Sciatic nerve (tissue), 2 donors: Measurements from ENCODE around the gene RPA3. TPM values are rescaled to one million over a fixed set of nuclear protein-coding genes. Genes with fewer than 3 reads are reported as not detected.
"Not testable (repeated sequence)": the region's sequence is repeated elsewhere in the genome, so short reads cannot be mapped to it uniquely, and the experiment has no call there.

Experiments
- ATAC-seq: fragments of 200-7000 bp; cut with Tn5 transposase; one replicate; pipeline ENCODE4 v1.9.1; 2020; ENCODE audit warnings: mild to moderate bottlenecking, moderate library complexity
- DNase-seq: peaks from one replicate; pipeline ENCODE4 v3.0.0-alpha.2; 2020; ENCODE audit warnings: low spot score
- intact Hi-C: fragments of 100-400 bp; cut with DNase I; formaldehyde crosslinking; loops from one replicate; pipeline ENCODE4 v1.14.2; 2022
- total RNA-seq: library from RNA; stranded (reverse); fragmentation: NEBNext Ultra II Directional; extraction: Animal tissue kit (Norgen Biotek cat#: 25700); gene quantifications from one replicate; pipeline ENCODE4 v1.2.1, GENCODE V29; 2021
- donor health status: DM: no; HTN: no; CAD: no.
- donor health status: DM: no; HTN: no; CAD: no.

RPA3 gene
- total RNA-seq, 1 donor from 2014 or later = 26.3 TPM

GRCh38 chr7:7670490-7670889 lies 47.9 kb downstream of the RPA3 start:
- intact Hi-C loops = no loop called here
- DNase-seq = no peak
- no peak for ATAC-seq

DNA sequence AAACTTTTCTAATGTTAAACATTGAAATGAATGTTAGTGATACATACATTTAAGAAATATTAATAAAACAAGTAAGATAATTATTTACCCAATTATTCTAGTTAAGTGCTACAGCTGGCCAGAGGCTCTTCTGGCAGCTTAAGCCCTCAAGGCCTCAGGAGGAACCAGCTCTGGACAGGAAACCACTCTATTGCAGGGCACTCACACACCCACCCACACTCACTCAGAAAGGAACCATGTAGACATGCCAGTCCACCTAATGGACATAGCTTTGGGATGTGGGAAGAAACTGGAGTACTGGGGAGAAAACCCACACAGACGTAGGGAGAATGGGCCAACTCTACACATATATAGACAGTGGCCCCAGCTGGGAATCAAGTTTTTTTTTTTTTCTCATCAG lies 49.7 kb downstream of the RPA3 start:
- no peak for DNase-seq
- intact Hi-C loops = no loop called here
- ATAC-seq = no peak

GRCh38 chr7:7667187-7667586 lies 51.2 kb downstream of the RPA3 start:
- ATAC-seq (no peak), DNase-seq (no peak)
- intact Hi-C loops = no loop called here

DNA sequence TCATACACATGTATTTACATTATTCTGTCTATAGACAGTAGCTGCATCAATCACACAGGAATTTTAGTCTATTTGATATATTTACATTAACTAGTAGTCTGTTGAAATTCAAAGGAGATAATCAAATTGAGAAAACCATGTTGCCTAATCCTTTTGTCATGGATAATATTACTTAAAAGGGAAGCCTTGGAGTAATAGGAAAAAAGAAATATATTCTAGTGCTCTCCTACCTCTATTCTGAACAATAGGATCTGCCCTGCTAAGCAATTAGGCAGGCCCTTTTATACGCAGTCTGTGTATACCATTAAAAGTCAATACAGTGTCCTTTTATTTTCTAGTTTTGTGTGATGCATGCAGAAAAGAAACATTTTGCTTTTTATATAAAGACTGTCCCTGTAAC lies 53.4 kb downstream of the RPA3 start:
- intact Hi-C loops = no loop called here
- ATAC-seq (no peak), DNase-seq (no peak)

DNA sequence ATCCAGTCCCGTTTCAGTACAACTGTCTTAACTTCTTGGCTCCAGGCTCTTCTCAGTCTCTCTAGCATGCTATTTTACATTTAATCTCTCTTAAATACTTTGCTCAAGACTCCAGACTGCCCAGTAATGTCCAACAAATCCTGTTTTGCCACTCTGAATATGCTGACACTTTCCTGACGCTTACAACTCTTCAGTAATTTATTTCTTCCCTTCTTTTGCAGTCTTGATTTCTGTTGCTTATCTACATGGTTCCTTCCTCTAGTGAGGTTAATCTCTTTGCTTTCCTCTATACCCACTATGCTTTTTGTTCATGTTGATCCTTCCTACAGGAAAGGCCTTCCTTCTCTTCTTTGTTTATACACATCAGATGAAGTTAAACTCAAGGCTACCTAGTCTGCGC lies 54.1 kb downstream of the RPA3 start:
- no peak for ATAC-seq
- intact Hi-C loops = no loop called here
- DNase-seq = no peak

GRCh38 chr7:7662527-7662926 lies 55.9 kb downstream of the RPA3 start:
- DNase-seq (no peak), ATAC-seq (no peak)
- intact Hi-C loops = no loop called here

DNA sequence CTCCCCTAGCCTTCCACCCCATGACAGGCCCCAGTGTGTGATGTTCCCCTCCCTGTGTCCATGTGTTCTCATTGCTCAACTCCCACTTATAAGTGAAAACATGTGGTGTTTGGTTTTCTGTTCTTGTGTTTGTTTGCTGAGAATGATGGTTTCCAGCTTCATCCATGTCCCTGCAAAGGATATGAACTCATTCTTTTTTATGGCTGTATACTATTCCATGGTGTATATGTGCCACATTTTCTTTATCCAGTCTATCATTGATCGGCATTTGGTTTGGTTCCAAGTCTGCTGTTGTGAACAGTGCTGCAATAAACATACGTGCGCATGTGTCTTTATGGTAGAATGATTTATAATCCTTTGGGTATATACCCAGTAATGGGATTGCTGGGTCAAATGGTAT lies 61.9 kb downstream of the RPA3 start:
- intact Hi-C loops, ATAC-seq: not testable (repeated sequence)

DNA sequence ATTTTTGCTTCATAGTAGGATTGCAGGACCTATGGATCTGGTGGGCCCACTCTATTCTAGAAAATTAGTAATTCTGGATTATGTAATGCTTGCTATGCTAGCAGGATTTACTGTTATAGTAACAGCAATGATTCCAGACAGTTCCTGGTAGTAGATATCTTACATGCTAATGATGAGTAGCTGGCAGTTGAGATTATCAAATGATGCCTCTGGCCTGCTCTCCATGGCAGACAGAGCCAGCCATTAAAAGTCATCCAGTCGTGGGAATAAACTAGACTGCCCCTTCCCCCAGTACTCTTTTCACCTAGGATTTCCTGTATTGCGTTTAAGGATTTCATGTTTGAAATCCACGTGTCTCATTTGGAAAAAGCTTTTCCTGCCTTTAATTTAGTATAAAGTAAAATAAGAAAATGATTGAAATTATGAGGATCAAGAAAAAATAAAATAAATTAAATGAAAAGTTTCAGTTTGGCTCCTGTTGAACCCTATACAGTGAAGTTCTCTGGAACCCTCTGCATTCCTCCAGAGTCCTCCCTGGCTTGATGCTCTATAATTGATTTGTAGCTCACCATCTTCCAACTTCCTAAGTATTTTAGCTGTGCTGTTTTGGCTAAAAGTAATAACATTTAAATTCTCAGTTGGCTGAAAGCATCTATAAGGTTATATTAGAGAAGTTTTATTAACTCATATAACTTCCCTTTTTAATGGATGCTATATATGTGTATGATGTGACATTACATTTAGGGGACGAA lies 63.3 kb downstream of the RPA3 start:
- DNase-seq (no peak), ATAC-seq (no peak)

More for the DNA sequence above, 61.9 kb downstream of the RPA3 start:
- DNase-seq = not testable (repeated sequence)

DNA sequence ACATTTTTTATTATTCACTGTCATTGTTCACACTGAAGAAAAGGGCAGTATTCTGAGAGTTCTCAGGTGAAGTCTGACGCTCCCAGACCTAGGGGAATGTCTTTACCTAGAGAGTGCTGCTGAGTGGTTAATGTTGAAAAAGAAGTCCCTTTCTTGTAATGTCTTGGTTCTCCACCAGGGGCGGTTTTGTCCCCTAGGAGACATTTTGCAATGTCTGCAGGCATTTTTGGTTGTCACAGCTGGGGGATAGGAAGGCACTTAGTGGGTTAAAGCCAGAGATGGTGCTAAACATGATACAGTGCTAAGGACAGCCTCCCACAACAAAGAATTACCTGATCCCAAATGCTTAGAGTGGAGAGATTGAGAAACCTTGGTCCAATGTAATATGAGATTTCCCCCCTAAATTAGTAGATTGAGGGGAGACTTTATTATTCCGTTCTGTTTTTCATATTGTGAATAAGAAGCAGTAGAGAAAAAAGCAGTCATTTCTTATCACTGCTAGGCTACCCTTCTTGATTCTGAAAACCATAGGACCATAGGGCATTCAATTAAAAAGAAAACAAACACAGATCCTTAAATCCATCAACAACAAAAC lies 64.7 kb downstream of the RPA3 start:
- intact Hi-C loops = no loop called here
- ATAC-seq (no peak), DNase-seq (no peak)

More for the DNA sequence above, 63.3 kb downstream of the RPA3 start:
- intact Hi-C loops = no loop called here

DNA sequence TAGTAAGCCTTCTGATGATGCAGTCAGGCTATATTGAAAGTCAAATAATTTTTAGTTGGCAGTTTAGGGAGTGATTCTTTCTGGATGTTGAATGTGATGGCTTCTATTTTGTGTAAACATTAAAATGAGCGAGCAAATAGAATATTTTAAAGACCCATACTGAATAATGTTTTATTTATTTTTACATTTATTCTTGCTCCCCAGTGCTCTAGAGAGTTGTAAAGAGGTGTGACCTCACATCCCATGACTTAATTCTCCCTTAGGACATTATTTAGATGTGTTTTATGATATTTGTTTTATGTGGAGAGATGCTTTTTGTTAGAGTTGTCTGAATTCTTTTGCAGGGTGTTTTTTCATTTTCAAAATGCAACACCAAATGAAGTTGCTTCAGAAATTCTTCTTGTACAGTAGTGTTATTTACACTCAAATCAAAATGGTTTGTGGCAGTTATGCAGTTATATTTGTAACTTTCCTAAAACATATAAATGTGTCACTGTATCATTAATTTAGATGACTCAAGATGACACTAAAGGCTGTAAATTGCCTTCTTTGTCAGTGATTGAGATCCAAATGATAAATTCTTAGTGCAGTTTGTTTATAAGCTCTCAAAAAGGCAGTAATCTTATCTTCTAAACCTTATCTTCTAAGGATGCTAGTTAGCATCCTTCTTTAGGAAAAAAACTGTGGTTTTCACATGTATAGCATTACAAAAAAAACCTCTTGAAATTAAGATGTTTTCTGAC lies 65.4 kb downstream of the RPA3 start:
- no peak for ATAC-seq
- intact Hi-C loops = no loop called here
- no peak for DNase-seq

DNA sequence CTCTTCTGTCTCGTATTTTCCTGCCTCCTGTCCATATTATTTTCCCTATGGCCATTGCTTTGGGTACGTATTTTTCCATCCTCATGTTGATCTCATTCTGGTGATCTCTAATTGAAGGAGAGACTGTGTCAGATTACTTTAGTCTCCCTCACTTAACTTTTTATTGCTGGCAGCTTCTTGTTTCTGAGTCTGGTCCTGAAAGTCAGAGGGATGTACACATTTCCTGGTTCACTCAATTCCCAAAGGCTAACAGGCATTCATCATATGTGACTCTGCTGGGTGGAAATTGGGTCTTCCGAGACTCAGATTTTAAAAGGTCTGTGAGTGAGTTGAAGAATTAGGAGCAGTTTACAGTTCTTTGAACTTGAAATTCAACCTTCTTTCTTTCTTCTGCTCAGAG lies 66.9 kb downstream of the RPA3 start:
- no peak for DNase-seq
- no peak for ATAC-seq
- intact Hi-C loops = no loop called here

DNA sequence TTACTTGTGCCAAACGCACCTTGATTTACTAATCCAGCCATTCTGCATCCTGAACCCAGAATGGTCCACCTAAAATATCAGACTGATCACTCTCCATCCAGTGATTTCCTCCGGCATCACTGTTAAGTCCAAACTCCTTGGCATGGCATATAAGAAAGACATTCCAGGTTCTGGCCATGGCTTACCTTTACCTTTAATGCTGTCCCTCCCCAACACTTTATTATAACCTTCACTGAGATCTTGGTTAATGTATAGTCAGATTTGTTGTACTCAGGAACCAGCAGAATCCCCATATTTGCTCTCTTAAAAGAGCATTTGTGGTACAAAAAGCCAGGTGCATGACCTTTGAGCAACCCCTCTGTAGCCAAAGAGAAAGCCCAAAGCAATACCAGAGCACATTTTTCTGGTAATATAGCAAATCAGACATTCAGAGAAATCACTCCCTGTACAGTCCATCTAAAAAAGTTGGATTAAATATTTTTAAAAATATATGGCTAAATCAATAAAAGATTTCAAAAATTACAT lies 67.7 kb downstream of the RPA3 start:
- intact Hi-C loops = no loop called here
- ATAC-seq = no peak
- no peak for DNase-seq

DNA sequence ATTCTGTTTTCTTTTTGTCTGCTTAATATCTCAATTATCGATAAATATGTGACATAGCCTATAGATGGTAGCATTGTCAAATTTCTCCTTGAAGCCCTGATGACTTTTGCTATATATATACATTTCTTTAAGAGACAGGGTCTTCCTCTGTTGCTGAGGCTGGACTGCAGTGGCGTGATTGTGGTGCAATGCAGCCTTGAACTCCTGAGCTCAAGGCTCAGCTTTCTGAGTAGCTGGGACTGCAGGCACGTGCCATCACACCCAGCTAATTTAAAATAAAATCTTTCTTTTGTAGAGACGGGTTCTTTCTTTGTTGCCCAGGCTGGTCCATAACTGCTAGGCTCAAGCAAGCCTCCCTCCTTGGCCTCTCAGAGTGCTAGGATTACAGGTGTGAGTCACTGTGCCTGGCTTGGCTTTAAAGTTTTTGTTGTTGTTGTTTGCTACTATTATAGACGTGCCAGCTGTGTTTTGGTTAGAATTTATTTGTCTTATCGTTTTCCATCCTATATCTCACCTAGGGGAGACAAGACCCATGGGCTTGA lies 70.8 kb downstream of the RPA3 start:
- no peak for ATAC-seq
- intact Hi-C loops = no loop called here
- no peak for DNase-seq

- DNase-seq = no peak
- ATAC-seq = no peak
- intact Hi-C loops = no loop called here
Measured at GRCh38 chr7:7642081-7642480, 76.3 kb downstream of the RPA3 start.

DNA sequence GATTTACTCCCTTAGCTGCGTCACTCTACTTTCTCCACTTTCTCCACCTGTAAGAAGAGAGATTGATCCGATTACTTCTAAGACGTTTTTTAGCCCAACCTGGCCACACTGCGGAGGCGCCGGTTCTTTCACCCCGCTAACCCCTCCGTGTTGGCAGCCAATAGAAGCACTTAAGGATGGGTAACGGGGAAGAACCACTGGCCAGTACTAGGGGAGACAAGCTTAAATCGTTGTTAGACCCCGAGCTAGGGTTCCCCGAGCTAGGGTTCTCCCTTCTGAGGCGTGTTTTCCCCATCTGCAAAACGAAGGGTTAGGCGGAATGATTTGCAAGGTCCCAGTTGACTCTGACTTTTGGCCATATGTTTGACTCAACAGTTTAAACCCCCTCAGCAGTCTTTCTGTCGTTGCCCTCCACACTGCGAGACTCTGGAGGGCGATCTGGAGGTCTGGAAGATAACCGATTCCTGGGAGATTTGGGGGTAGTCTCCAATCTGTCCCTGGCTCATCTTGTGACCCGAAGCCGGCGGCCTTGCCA lies 77.2 kb downstream of the RPA3 start:
- peak; percentile 19 for ATAC-seq
- intact Hi-C loops = no loop called here
- no peak for DNase-seq

DNA sequence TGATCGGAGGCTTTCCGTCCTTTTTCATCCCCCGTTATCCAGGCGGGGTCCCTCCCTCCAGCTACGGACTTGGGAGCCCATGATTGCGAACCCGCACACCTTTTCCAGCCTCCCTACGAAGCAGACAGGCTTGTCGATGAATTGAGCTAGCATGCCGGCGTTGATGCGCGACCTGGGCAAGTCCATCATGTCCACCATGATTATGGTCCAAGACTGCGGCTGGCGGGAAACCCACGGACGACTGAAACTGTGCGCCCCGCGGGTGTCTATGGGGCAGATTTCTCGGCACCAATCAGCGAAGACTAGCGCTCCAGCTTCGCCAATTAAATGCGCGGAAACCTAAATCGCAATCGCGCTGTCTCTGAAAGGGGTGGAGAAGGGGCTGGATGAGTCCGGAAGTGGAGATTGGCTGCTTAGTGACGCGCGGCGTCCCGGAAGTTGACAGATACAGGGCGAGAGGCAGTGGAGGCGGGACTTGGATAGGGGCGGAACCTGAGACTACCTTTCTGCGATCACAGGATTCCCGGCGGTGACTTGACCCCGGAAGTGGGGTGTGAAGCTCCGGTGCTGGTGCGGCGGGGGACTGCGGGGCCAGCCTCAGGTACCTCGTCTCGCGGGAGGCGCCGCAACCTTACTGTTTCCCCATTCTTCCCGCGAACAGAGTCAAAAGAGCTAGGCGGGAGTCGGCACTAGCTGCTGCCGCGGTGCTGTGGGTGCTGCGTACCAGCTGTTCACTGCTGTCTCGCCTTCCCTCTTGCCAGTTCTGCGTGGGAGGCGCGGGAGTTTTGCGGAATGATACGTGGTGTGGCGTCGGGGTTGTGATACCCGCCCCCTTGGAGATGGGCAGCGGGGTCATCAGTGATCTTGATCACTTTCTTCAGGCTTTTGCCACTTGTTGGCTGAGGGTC lies 77.9 kb downstream of the RPA3 start, which contains the start of gene UMAD1:
Gene UMAD1 (plus strand): TSS at position 532 of the 908 bp plus-strand sequence. CDS start 32,620 bp downstream, outside the sequence.
- DNase-seq = peak; percentile 98
- ATAC-seq = peak; percentile 100
- intact Hi-C loops = no loop called here

- DNase-seq (no peak), ATAC-seq (peak; percentile 6)
- intact Hi-C loops = no loop called here
Measured at GRCh38 chr7:7639847-7640220, 78.6 kb downstream of the RPA3 start.

DNA sequence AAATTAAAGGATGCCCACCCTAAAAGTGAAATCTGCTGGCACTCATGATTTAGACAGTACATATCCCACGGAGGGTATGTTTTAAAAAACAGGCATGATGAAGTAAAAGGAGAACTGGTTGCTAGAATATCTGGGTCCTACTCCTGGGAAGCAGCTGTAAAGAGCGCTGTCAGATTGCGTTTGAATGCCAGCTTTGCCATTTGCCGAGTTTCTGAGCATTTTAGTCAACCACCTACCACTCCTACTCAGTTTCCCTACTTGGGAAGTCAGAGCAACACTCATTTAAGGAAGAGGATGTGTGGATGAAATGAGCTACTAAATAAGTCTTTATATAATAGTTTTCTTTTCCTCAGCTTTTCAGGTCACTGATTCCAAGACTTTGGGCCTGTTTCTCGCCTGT lies 79.0 kb downstream of the RPA3 start:
- DNase-seq (no peak), ATAC-seq (no peak)
- intact Hi-C loops = no loop called here
